Adrenal gland (tissue), 5 donors: ENCODE results near the gene RAD51B.

Experiments
- POLR2A ChIP-seq, 2 donors: fragments of 450-650 bp; IDR thresholded peaks; one replicate each; pipeline ENCODE4 v1.6.1; 2017; ENCODE audit warnings: antibody characterized with exemption in 2 of 2, mild to moderate bottlenecking in 2 of 2, moderate library complexity in 1 of 2
- TF ChIP-seq, protein P1 (sequence below), 6 experiments: fragments of 450-650 bp in 4 of 6; fragments of 200-600 bp in 2 of 6; sonication (generic) in 1 of 6; IDR thresholded peaks; 1 replicate in 5 of 6; 2 replicates in 1 of 6; pipeline versions ENCODE4 v1.5.1 to v1.8.0; 2016 to 2021; ENCODE audit warnings: antibody characterized with exemption in 6 of 6, mild to moderate bottlenecking in 2 of 6, moderate library complexity in 1 of 6
- donor health status: DM: no; HTN: no; CAD: no.

DNA sequence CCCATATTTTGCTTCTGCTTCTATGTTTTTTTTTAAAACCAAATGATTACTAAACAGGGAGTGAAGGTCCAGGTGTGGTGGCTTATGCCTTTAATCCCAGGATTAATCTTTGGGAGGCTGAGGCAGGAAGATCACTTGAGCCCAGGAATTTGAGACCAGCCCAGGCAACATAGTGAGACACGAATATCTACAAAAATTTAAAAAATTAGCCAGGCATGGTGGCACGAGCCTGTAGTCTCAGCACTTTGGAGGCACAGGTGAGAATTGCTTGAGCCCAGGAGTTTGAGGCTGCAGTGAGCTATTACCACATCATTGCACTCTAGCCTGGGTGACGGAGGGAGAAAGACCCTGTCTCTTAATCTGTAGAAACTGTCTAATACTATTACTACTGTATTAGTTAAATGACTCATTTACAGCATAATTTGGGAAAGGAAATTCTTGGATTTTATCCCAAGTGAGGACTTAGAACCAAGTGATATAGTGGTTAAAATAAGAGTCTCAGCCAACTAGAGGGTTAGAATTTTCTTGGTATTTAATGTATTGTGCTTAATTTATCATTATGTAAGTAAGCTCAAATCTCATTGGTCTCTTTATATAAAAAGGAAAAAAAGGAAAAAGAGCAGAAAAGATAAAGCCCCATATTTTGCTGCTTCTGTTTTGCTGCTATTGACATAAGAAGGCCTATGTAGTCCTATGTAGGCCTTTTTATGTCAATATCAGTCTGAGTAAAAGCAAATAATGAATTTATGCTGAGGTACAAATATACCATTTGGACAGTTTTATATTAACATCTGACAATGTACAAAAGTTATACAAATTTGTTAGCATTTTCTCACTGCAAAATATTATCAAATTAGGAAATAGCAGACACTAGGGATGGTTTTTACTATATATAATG lies 163.4 kb downstream of the RAD51B start:
- no peak for TF ChIP-seq POLR2A (IDR thresholded peaks at IDR 0.05)
- TF ChIP-seq, protein P1, sequence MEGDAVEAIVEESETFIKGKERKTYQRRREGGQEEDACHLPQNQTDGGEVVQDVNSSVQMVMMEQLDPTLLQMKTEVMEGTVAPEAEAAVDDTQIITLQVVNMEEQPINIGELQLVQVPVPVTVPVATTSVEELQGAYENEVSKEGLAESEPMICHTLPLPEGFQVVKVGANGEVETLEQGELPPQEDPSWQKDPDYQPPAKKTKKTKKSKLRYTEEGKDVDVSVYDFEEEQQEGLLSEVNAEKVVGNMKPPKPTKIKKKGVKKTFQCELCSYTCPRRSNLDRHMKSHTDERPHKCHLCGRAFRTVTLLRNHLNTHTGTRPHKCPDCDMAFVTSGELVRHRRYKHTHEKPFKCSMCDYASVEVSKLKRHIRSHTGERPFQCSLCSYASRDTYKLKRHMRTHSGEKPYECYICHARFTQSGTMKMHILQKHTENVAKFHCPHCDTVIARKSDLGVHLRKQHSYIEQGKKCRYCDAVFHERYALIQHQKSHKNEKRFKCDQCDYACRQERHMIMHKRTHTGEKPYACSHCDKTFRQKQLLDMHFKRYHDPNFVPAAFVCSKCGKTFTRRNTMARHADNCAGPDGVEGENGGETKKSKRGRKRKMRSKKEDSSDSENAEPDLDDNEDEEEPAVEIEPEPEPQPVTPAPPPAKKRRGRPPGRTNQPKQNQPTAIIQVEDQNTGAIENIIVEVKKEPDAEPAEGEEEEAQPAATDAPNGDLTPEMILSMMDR (IDR thresholded peaks at IDR 0.05): no peak
